ENCODE results near the gene PWWP2A.
A peak's percentile ranks its signal among the peaks of the same experiment; 100 is the strongest.
"Not testable (repeated sequence)": the region's sequence is repeated elsewhere in the genome, so short reads cannot be mapped to it uniquely, and the experiment has no call there.

PWWP2A gene, protein sequence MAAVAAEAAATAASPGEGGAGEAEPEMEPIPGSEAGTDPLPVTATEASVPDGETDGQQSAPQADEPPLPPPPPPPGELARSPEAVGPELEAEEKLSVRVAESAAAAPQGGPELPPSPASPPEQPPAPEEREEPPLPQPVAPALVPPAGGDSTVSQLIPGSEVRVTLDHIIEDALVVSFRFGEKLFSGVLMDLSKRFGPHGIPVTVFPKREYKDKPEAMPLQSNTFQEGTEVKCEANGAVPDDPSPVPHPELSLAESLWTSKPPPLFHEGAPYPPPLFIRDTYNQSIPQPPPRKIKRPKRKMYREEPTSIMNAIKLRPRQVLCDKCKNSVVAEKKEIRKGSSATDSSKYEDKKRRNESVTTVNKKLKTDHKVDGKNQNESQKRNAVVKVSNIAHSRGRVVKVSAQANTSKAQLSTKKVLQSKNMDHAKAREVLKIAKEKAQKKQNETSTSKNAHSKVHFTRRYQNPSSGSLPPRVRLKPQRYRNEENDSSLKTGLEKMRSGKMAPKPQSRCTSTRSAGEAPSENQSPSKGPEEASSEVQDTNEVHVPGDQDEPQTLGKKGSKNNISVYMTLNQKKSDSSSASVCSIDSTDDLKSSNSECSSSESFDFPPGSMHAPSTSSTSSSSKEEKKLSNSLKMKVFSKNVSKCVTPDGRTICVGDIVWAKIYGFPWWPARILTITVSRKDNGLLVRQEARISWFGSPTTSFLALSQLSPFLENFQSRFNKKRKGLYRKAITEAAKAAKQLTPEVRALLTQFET

GRCh38 chr5:160119142-160119904 is at the start of gene PWWP2A:
Gene PWWP2A (minus strand): TSS chr5:160119450. CDS start chr5:160119388, 62 bp downstream.
- peak; percentile 94 to 95 for DNase-seq (ENCODE audit: low read depth in 2 of 2, low spot score in 1 of 2)

GRCh38 chr5:160167624-160168165 is 48.4 kb upstream of the PWWP2A start:
- DNase-seq (ENCODE audit: low read depth in 2 of 2, low spot score in 1 of 2) = no peak

- DNase-seq (ENCODE audit: low read depth in 2 of 2, low spot score in 1 of 2) = no peak
These were observed 47.8 kb upstream of the PWWP2A start for GRCh38 chr5:160166973-160167623.

DNA sequence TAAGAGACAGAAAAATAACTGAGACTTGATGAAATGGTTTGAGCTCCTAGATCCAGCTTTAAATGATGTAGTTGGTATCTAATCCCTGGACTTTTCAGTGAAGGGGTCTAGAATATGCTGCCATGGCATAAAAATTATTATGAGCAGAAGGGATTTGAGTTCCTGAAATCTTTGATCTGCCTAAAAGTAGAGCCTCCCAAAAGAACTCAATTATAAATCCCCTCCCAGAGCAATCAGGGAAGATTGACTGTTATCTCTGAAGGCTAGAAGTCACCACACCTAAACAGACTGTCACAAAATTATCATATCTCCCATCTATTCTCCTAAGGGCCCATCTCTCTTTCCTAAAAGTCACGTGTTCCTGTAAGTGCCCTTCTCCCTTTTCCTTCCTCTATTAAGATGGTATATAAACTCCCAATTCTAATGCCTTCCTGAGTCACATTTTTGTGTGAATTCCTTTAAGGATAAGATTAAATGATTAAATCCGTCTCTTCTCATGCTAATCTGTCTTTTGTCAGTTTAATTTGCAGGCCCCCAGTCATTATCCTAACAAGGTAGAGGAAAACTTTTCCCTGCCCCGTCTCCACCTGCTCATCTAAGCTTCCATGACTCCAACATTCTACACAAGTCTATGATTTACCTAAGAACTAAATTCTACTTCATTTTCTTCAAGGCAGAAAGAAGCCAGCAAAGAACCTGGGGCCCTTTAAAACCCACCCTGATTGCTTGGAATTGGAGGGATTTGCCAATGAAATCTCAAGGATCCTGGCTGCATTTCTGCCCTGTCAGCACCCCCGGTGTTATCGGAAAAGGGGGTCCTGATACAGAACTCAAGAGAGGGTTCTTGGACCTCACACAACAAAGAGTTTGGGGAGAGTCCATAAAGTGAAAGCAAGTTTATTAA is 47.1 kb upstream of the PWWP2A start:
- DNase-seq (ENCODE audit: low read depth in 2 of 2, low spot score in 1 of 2) = no peak

- no peak for DNase-seq (ENCODE audit: low read depth in 2 of 2, low spot score in 1 of 2)
These were observed 46.2 kb upstream of the PWWP2A start for GRCh38 chr5:160165137-160166068.

- DNase-seq (ENCODE audit: low read depth in 2 of 2, low spot score in 1 of 2) = no peak
These were observed 43.7 kb upstream of the PWWP2A start for GRCh38 chr5:160162910-160163309.

- no peak for DNase-seq (ENCODE audit: low read depth in 2 of 2, low spot score in 1 of 2)
These were observed 42.4 kb upstream of the PWWP2A start for GRCh38 chr5:160161626-160162025.

- DNase-seq (ENCODE audit: low read depth in 2 of 2, low spot score in 1 of 2) = not testable (repeated sequence)
These were observed 41.6 kb upstream of the PWWP2A start for GRCh38 chr5:160160875-160161274.

DNA sequence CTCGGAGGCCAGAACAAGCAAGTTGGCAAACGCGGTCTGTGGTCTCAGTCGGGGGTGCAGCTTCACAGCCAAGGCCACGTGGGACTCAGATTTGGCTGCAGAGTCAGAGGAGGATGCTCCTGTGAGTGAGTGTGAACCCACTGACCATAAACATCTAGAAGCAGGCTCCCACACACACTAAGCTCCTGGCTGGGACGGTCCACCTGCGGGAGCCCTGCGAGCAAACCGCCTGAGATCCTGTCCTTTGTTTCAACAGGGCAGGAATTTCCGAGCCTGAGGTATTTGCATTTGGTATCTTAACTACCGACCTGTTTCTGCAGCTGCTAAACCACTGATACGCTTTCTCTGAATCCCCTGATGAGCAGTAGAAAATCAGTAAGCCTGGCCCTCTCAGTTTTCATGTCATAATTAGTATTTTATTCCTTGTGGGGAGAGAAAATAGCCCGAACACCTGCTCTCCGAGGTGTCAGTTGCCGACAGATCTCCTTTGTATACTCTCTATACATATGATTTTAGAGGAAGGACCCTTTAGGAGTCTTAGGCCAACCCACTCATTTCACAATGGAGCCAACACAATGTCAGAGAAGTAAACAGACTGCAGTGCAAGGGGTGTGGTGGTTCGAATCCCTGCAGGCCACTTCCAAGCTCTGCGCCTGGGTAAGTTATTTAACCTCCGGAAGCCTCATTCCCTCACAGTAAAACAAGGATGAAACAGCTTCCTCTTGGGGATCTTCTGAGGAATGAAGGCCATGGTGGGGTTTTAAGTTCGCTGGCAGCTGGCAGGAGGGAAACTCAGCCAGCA is 40.9 kb upstream of the PWWP2A start:
- no peak for DNase-seq (ENCODE audit: low read depth in 2 of 2, low spot score in 1 of 2)

DNA sequence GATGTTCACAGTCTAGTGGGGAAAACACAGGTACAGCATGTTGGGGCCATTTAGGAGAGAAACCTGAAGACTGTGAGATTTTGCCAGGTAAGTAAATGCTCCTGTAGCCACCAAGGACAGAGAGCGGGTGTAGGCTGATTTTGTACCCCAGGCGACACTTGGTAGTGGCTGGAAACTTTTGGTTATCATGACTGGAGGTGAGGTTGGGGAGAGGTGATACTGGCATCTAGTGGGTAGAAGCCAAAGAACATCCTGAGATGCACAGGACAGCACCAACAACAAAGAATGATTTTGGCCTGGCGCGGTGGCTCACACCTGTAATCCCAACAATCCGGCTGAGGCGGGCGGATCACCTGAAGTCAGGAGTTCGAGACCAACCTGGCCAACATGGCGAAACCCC is 38.8 kb upstream of the PWWP2A start:
- no peak for DNase-seq (ENCODE audit: low read depth in 2 of 2, low spot score in 1 of 2)

- DNase-seq (ENCODE audit: low read depth in 2 of 2, low spot score in 1 of 2) = no peak
These were observed 35.9 kb upstream of the PWWP2A start for GRCh38 chr5:160155017-160155750.

GRCh38 chr5:160152901-160153300 is 33.7 kb upstream of the PWWP2A start:
- DNase-seq (ENCODE audit: low read depth in 2 of 2, low spot score in 1 of 2) = no peak

DNA sequence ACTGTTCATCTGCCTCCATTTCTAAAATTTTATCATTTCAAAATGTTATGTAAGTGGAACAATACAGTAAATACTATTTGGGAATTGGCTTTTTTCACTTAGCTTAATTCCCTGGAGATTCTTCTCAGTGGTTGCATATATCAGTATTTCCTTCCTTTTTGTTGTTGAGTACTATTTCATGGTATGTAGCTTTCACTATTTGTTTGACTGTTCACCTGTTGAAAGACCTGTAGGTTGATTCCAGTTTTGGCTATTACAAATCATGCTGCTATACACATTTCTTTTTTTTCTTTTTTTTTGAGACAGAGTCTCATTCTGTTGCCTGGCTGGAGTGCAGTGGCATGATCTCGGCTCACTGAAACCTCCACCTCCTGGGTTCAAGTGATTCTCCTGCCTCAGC is 33.0 kb upstream of the PWWP2A start:
- DNase-seq (ENCODE audit: low read depth in 2 of 2, low spot score in 1 of 2) = no peak

GRCh38 chr5:160151017-160151416 is 31.8 kb upstream of the PWWP2A start:
- DNase-seq (ENCODE audit: low read depth in 2 of 2, low spot score in 1 of 2) = no peak

DNA sequence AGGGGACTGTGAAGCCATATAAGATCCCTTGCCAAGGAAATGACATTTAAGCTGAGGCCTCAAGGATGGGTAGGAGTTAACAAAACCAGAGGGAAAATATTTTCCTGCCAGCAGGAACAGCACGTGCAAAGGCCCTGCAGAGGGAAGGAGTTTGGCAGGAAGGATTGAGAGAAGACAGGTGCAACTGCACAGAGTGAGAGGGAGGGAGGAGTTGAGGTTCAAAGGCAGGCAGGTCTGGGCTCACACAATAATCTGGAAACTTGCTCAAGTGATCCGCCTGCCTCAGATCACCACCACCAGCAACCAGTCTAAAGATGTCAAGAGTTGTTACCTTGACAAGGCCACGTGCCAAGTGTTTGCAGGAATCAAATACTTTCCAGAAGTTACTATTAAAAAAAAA is 31.1 kb upstream of the PWWP2A start:
- DNase-seq (ENCODE audit: low read depth in 2 of 2, low spot score in 1 of 2) = no peak

DNA sequence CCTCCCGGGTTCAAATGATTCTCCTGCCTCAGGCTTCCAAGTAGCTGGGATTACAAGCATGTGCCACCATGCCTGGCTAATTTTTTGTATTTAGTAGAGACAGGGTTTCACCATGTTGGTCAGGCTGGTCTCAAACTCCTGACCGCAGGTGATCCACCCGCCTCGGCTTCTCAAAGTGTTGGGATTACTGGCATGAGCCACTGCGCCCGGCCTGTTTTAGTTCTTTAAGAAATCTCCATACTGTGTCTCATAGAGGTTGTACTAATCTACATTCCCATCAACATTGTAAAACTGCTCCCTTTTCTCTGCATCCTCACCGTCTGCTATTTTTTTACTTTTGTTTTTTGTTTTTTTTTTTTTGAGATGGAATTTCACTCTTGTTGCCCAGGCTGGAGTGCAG is 25.2 kb upstream of the PWWP2A start:
- DNase-seq (ENCODE audit: low read depth in 2 of 2, low spot score in 1 of 2) = not testable (repeated sequence)

DNA sequence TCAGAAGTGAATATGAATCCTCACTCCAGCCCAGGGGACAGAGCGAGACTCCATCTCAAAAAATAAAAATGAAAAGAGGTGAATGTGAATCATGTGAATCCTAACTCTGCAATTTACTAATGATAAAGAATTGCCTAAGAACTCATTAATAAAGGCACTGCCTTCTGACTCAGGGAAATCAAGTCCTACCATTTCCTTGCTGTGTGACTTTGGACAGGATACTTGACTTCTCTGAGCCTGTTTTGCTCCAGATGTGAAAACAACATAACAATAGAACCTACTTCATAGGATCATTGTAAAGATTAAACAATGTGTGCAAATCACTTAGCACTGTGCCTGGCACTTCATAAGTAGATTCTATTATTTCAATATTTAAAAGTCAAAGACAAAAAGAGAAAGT is 15.1 kb upstream of the PWWP2A start:
- no peak for DNase-seq (ENCODE audit: low read depth in 2 of 2, low spot score in 1 of 2)
